ENCODE data around the gene FOSL2.

DNA sequence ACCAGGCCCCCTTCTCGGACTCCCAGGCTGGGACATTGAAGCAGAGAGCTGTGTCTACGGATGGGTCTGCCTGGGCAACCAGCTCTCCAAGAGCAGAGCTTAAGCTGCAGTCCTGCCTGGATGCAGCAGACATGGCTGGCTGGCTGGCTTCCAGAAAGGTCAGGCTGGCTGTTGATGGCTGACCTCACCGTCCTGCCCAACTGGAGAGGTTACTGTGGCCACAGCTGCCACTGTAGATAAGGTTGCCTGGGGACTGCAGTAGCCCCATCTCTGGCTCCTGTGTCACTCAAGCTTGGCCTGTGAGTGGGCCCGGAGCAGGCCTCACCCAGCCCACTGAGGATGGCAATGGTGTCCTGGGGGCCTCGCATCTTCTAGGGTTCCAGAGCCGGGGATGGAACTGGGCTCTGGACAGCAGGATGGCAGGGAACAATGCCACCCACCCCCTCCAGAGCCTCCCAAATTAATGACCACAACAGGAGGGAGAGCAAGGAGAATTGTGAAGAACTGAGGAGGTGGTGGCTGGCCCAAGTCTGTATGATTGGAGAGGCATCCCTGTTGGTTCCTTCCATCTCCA lies 37.0 kb upstream of the FOSL2 start:
- no peak for TF ChIP-seq TAF1 (IDR thresholded peaks at IDR 0.05; ENCODE audit: low read depth)
- TF ChIP-seq, protein P1, sequence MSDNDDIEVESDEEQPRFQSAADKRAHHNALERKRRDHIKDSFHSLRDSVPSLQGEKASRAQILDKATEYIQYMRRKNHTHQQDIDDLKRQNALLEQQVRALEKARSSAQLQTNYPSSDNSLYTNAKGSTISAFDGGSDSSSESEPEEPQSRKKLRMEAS (IDR thresholded peaks at IDR 0.05), result no peak
- TF ChIP-seq EP300 (IDR thresholded peaks at IDR 0.05; ENCODE audit: borderline replicate concordance), result no peak
- TF ChIP-seq, protein P2, sequence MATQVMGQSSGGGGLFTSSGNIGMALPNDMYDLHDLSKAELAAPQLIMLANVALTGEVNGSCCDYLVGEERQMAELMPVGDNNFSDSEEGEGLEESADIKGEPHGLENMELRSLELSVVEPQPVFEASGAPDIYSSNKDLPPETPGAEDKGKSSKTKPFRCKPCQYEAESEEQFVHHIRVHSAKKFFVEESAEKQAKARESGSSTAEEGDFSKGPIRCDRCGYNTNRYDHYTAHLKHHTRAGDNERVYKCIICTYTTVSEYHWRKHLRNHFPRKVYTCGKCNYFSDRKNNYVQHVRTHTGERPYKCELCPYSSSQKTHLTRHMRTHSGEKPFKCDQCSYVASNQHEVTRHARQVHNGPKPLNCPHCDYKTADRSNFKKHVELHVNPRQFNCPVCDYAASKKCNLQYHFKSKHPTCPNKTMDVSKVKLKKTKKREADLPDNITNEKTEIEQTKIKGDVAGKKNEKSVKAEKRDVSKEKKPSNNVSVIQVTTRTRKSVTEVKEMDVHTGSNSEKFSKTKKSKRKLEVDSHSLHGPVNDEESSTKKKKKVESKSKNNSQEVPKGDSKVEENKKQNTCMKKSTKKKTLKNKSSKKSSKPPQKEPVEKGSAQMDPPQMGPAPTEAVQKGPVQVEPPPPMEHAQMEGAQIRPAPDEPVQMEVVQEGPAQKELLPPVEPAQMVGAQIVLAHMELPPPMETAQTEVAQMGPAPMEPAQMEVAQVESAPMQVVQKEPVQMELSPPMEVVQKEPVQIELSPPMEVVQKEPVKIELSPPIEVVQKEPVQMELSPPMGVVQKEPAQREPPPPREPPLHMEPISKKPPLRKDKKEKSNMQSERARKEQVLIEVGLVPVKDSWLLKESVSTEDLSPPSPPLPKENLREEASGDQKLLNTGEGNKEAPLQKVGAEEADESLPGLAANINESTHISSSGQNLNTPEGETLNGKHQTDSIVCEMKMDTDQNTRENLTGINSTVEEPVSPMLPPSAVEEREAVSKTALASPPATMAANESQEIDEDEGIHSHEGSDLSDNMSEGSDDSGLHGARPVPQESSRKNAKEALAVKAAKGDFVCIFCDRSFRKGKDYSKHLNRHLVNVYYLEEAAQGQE (IDR thresholded peaks at IDR 0.05; ENCODE audit: low read depth), result no peak
- TF ChIP-seq TEAD4 (IDR thresholded peaks at IDR 0.05), result no peak
- TF ChIP-seq CEBPB (IDR thresholded peaks at IDR 0.05), result no peak
- TF ChIP-seq, protein P3, sequence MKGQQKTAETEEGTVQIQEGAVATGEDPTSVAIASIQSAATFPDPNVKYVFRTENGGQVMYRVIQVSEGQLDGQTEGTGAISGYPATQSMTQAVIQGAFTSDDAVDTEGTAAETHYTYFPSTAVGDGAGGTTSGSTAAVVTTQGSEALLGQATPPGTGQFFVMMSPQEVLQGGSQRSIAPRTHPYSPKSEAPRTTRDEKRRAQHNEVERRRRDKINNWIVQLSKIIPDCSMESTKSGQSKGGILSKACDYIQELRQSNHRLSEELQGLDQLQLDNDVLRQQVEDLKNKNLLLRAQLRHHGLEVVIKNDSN (IDR thresholded peaks at IDR 0.05), result no peak
- TF ChIP-seq NFIC (IDR thresholded peaks at IDR 0.05), result peak; percentile 54; the same call in 1 of the 2 replicates
- TF ChIP-seq FOXM1 (IDR thresholded peaks at IDR 0.05; ENCODE audit: borderline replicate concordance, low read depth), result no peak
- TF ChIP-seq TCF12 (IDR thresholded peaks at IDR 0.05; ENCODE audit: low read depth), result no peak
- no peak for TF ChIP-seq YY1 (IDR thresholded peaks at IDR 0.05; ENCODE audit: low read depth)
